Stimulated activated CD4-positive, alpha-beta T cell treated with anti-CD3 and anti-CD28 coated beads, Interleukin-4, amount 100 ng/mL, for 1 hour (primary cell): Measurements from ENCODE around the gene ANO7.
"Not testable (repeated sequence)": the region's sequence is repeated elsewhere in the genome, so short reads cannot be mapped to it uniquely, and the experiment has no call there.

ENCODE experiments used
- DNase-seq: peaks from one replicate; pipeline ENCODE4 v3.0.0-alpha.2; 2020

The ANO7 gene

GRCh38 chr2:241194811-241195210 is 6.3 kb downstream of the ANO7 start:
- DNase-seq: no peak

DNA sequence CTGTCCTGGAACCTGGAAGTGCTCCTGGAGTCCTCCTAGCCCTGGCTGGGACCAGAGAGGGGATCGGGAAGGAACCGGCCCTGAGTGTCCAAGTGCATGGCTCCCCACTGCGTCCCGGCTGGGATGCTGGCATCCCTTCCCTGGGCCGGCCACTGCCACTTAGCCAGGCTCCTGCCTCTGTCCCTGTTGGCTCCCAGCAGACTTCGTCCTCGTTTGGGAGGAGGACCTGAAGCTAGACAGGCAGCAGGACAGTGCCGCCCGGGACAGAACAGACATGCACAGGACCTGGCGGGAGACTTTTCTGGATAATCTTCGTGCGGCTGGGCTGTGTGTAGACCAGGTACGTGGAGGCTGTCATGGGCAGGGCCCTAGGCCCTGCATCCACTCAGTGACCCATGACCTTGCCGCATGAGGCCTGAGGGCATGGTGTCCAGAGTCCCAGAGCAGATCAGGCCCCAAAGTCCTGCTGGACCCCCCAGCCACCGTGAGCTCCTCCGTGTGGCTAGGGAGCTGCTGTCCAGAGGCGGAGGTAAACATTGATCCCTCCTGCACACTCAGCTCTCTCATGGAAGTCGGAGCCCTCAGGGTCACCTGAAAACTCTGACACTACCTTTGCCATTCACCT is 7.1 kb downstream of the ANO7 start:
- no peak for DNase-seq

DNA sequence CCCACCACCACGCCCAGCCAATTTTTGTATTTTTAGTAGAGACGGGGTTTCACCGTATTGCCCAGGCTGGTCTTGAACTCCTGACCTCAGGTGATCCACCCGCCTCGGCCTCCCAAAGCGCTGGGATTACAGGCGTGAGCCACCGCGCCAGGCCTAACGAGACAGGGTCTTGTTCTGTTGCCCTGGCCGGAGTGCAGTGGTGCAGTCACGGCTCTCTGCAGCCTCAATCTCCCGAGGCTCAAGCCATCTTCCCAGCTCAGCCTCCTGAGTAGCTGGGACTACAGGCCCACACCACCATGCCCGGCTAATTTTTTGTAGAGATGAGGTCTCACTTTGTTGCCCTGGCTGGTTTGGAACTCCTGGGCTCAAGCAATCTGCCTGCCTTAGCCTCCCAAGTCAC is 8.8 kb downstream of the ANO7 start:
- DNase-seq: not testable (repeated sequence)

- no peak for DNase-seq
Observed at GRCh38 chr2:241197947-241198346, 9.5 kb downstream of the ANO7 start.

DNA sequence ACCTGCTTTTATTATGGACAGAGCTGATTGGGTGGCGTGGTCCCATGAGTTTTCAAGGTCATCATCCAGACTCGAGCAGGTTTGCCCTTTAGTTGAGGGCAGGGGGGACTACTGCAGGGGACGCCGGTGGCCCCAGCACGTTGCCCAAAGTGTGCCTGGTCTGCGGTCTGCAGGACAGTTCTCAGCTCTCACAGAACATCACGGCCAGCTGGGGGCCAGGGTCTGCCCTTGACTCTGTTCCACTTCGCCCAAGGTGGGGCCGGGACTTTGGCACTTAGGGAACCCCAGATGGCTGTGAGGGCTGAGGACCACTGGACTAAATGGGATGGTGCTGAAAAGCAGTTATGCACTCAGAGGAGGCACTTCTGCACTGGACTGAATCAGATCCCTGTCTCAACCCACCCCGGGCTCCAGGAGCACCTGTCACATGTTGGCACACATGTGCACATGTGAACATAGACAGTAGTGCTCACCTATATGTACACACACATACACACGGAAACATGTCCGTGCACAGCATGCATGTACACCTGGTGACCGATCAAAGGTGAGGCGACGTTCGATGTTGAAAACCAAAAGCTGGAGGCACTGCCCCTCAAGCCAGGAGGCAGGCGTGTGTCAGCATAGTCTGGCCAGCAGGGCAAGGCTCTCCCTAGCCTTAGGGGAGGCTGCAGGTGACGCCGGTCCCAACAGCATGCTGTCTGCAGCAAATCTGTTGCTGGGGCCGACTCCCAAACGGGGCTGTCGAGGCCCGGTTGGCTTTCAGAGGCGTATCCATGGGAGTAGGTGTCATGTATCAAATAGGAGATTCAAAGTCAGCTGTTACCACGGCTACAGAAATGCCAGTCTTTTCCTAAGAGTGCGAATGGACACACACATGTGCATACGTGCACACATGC is 10.2 kb downstream of the ANO7 start:
- DNase-seq: no peak

- no peak for DNase-seq
Observed at GRCh38 chr2:241199286-241199685, 10.8 kb downstream of the ANO7 start.

DNA sequence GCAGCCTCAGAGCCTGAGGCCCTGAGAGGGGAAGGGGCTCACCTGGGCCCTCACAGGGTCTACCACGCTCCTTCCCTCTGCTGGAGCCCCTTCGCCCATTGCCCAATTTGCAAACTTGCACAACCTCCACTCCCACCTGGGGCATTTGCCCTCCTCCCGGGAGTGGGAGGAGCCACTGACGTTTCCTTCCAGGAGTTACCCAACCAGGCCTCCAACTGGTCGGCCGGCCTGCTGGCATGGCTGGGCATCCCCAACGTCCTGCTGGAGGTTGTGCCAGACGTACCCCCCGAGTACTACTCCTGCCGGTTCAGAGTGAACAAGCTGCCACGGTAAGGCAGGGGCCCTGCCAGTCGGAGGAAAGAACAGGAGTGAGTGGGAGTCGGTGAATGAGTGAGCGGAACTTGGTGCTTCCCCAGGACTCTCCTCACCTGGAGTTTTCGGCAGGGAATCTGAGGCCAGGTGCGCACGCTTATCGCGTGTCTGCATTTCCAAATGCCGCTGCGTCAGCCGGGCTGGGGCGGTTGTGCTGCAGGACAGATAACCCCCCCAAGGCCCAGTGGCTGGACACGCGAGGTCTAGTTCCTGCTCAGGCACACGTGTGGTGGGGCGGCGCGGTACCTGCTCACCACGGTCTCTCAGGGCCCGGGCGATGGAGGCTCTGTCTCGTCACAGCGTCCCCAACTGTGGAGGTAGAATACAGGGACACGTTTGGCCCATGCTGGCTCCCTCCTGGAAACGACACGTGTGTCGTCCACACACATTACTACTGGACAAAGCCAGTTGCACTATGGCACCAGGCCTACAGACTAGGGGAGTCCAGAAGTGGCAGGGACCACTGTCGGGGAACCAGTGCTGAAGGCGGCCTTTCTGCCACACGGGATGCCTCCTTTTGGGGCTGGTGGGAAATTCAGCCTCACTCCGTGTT is 11.7 kb downstream of the ANO7 start:
- no peak for DNase-seq

DNA sequence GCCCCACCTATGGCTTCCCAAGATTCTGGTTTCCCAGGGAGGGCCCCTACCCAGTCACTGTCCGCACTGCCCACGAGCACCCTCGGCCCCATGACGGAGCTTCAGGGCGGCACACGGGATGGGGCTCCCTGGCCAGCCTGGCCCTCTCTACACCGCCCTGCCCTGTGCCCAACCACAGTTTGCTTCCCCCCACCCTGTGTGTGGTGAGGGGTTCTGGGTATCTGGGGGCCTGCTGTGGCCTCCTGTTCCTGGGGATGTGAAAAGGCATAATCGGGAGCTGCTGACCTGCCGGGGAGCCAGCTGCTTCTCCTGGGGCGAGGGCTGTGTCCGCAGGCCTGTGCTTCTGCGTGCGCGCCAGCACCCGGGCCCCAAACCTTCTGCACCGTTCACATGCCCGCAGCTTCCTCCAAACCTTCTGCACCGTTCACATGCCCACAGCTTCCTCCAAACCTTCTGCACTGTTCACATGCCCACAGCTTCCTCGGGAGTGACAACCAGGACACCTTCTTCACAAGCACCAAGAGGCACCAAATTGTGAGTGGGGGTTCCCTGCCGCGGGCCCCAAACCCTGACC is 12.4 kb downstream of the ANO7 start:
- DNase-seq: no peak

DNA sequence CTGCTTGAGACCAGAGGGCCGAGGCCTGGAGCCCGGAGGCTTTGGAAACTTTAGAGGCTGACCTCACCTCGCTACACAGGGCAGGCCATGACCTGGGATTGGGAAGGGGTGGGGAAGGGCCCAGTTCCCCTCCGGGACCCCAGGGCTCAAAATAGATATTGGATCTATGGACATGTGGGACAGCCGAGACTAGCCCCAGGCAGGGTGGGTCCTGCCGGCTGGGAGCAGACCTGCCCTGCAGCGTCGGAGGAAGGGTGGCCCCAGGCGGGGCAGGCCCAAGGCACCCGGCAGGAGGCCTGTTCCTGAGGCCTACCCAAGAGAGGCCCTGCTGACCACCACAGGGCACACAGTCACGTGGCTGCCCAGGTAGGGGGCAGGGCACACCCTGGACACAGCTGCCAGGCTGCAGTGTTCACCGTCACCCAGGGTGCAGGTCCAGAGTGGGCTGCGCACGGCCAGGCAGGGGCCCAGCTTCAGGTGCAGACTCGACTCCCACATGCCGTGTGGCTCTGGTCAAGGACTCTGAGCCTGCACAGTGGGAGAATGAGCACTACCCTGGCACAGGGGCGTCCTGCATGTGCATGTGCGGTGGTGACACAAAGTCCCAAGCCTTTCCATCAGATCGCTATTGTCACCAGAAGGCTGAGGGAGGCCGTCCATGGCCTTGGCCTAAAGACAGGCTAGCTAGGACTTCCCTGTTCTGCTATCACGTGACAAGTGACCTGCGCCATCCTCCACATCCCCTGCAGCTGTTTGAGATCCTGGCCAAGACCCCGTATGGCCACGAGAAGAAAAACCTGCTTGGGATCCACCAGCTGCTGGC is 13.2 kb downstream of the ANO7 start:
- no peak for DNase-seq

DNA sequence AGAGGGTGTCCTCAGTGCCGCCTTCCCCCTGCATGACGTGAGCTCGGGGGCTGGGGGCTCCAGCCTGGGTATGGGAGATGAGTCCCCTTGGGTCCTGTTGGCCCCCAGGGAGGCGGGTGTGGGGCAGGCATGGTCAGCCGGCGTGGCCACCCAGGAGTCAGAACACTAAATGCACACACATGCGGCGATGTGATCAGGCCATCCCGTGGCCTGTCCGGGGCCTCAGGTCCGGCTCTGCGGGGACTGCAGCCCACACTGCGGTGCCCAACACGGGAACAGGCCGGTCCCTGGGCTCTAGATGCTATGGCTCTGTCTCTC is 13.8 kb downstream of the ANO7 start:
- DNase-seq: no peak

- DNase-seq: no peak
Observed at GRCh38 chr2:241202681-241203080, 14.2 kb downstream of the ANO7 start.

DNA sequence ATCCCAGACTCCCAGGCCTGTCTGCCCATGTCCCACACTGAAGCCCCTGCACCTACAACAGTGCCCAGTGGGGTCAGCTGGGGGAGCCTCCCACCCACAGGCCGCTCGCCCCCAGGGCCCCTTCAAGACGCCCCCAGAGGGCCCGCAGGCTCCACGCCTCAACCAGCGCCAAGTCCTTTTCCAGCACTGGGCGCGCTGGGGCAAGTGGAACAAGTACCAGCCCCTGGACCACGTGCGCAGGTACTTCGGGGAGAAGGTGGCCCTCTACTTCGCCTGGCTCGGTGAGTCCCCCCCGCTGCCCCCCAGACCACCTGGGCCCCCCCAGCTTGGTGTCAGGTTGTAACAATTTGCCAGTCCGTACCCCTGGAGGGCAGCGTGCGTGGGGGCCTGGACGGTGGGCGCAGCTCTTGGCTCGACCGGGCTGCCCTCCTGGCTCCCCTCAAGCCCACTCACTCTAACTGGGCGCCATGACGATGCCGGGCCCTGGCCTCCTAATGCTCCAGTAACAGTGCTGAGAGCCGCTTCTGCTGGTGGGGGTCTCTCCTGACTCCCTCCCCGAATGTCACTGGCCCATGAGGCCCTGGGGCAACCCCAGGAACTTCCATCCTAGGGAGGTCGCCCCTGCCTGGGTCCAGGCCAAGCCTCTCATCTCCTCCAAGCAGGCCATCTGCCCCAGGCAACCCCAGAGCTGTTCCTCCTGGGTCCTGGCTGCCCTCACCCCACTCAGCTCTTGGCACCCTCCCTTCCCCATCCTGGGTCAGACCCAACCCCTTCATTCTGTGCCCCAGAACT is 14.9 kb downstream of the ANO7 start:
- DNase-seq: no peak

GRCh38 chr2:241204010-241204384 is 15.5 kb downstream of the ANO7 start:
- no peak for DNase-seq

- DNase-seq: no peak
Observed at GRCh38 chr2:241204490-241204889, 16.0 kb downstream of the ANO7 start.

GRCh38 chr2:241205086-241205485 is 16.6 kb downstream of the ANO7 start:
- DNase-seq: no peak

DNA sequence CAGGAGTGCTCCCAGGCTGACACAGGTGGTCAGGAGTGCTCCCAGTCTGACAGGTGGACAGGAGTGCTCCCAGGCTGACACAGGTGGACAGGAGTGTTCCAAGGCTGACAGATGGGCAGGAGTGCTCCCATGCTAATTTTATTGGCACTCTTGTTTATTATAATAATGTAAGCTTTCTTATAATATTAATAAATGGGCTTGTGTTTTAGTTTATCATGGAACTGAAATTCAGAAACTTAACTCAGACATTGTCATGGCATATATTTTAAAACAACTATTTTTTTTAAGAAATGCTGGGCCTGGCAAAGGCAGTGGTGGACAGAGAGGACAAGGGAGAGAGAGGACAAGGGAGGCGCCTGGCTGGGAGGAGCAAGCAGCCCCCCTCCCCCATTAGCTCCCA is 18.7 kb downstream of the ANO7 start:
- DNase-seq: no peak

GRCh38 chr2:241207641-241208040 is 19.2 kb downstream of the ANO7 start:
- no peak for DNase-seq

DNA sequence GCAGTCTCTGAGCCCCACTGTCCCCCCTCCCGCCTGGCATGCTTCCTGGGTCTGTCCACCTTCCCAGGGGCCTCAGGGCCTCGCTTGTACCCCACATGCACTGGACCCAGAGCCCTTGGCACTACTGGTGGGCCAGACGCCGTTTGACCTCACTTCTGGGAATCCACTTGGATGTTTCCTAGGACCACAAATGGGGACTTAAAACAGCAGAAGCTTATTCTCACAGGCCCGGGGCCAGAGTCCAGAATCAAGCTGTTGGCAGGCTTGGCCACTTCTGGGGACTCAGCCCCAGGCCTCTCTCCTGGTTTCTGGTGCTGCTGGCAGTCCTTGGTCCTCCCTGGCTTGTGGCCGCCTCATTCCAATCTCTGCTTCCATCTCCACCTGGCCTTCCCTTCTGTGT is 19.6 kb downstream of the ANO7 start:
- DNase-seq: no peak

DNA sequence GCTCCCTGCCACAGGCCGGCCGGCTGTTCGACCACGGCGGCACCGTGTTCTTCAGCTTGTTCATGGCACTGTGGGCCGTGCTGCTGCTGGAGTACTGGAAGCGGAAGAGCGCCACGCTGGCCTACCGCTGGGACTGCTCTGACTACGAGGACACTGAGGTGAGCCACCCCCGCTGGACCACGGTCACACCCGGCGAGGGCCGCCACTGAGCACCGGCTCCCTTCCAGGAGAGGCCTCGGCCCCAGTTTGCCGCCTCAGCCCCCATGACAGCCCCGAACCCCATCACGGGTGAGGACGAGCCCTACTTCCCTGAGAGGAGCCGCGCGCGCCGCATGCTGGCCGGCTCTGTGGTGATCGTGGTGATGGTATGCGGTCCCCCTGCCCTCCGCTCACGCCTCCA is 20.8 kb downstream of the ANO7 start:
- no peak for DNase-seq

DNA sequence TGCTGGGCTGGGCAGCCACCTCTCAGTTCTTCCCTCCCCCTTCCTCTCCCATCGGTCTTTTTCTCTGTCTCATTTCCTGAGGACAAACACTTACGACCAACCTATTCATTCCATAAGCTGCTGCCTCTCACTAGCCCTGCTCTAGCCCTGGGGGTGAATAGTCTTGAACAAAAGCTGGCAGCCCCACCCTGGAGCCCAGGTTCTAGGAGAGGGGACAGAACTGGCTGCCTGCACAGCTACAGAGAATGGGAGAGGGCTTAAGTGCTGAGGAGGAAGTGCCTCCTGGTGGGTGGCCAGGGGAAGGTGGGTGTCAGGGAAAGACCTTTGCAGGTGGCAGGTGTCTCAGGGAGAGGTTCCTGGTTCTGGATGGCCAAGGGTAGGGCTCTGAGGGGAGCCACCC is 22.8 kb downstream of the ANO7 start:
- DNase-seq: no peak

DNA sequence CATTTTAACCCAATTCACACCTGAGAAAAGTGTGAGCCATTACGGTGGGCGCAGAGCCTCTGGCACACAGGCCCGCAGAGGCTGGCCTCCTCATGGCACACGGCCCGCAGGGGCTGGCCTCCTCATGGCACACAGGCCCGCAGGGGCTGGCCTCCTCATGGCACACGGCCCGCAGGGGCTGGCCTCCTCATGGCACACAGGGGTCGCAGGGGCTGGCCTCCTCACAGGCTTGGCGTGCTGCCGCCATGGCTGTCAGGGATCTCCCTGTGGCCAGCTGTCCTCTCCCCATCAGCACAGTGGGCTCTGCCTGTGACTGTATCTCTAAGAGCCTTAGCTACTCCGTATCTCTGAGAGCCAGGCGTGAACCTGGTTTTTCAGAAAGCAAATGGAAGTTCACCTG is 24.6 kb downstream of the ANO7 start:
- no peak for DNase-seq

- no peak for DNase-seq
Observed at GRCh38 chr2:241213567-241213966, 25.1 kb downstream of the ANO7 start.
